Naive thymus-derived CD8-positive, alpha-beta T cell (primary cell): ENCODE results near the gene IGSF22. TPM values are rescaled to one million over a fixed set of nuclear protein-coding genes. Genes with fewer than 3 reads are reported as not detected.

ENCODE experiments used
- ATAC-seq, 2 donors: fragments of 150-1000 bp; cut with Tn5 transposase in 1 of 2; sonication (Bioruptor Pico), chemical (Tn5 transposase) in 1 of 2; 1 replicate in 1 of 2; 2 replicates in 1 of 2; pipeline ENCODE4 v1.10.0; 2021; ENCODE audit warnings: mild to moderate bottlenecking in 2 of 2, moderate library complexity in 2 of 2
- POLR2A ChIA-PET: fragments of 350-600 bp; sonication (Branson Sonifier 250); formaldehyde crosslinking; loops from one replicate; lab custom pipeline; 2021; ENCODE audit warnings: antibody characterized with exemption; lab: Charles Lee
- DNase-seq, 10 donors: peaks; one replicate each; pipeline versions ENCODE4 v3.0.0 to v3.0.0-alpha.2; 2020 to 2022
- H3K27ac Mint-ChIP-seq, 10 donors: one replicate each; pipeline ENCODE4 v1.8.0; 2020 to 2022; ENCODE audit warnings: mild to moderate bottlenecking in 10 of 10, mixed read lengths in 10 of 10, moderate library complexity in 4 of 10, inconsistent platforms in 1 of 10
- H3K27me3 Mint-ChIP-seq, 5 donors: one replicate each; pipeline ENCODE4 v1.8.0; 2021 to 2022; ENCODE audit warnings: mixed read lengths in 5 of 5
- H3K36me3 Mint-ChIP-seq, 3 donors: one replicate each; pipeline ENCODE4 v1.8.0; 2020 to 2022; ENCODE audit warnings: mixed read lengths in 3 of 3, mild to moderate bottlenecking in 2 of 3, inconsistent platforms in 1 of 3
- H3K4me1 Mint-ChIP-seq, 4 donors: one replicate each; pipeline ENCODE4 v1.8.0; 2021 to 2022; ENCODE audit warnings: mixed read lengths in 4 of 4
- H3K4me3 Mint-ChIP-seq, 10 donors: one replicate each; pipeline ENCODE4 v1.8.0; 2020 to 2022; ENCODE audit warnings: mild to moderate bottlenecking in 10 of 10, mixed read lengths in 10 of 10, moderate library complexity in 6 of 10, inconsistent platforms in 1 of 10
- H3K9me3 Mint-ChIP-seq, 9 donors: one replicate each; pipeline ENCODE4 v1.8.0; 2020 to 2022; ENCODE audit warnings: mixed read lengths in 9 of 9, mild to moderate bottlenecking in 3 of 9, inconsistent platforms in 1 of 9, moderate library complexity in 1 of 9
- polyA plus RNA-seq, 3 donors: library from polyadenylated mRNA; unstranded; fragments of 300-500 nt; fragmentation: Illumina TruSeq; gene quantifications; one replicate each; pipeline ENCODE4 v1.2.3, GENCODE V29; 2021
- total RNA-seq, 8 experiments: library from RNA in 2 of 8; stranded (reverse) in 2 of 8; gene quantifications; one replicate each; pipeline ENCODE4 v1.2.3 and lab custom pipeline; 2021 to 2026

IGSF22 gene
- total and polyA plus RNA-seq, 5 experiments from 2014 or later = 2.3 to 5.4 (median 4.6) TPM

GRCh38 chr11:18705651-18706281, 20.2 kb downstream of the IGSF22 start:
- DNase-seq = peak in 6 of 10 donors; percentile 10 to 40 (median 30)
- no peaks in the 10 kb centered on the region for H3K36me3 Mint-ChIP-seq
- no peaks in the 10 kb centered on the region for H3K9me3 Mint-ChIP-seq
- peaks cover 0 to 1% (median 0%) of the 10 kb centered on the region in 5 donors for H3K27me3 Mint-ChIP-seq
- peaks cover 18 to 28% (median 26%) of the 10 kb centered on the region in 4 donors for H3K4me1 Mint-ChIP-seq
- peak overlapping the region; percentile 74 to 100 (median 91) for H3K4me3 Mint-ChIP-seq
- ATAC-seq = peak; percentile 42 to 71
- POLR2A ChIA-PET = interaction anchor here (0.6 to 3.0 kb wide), 6 partner anchors 16 to 179 kb away, joined by 4 to 20 read pairs (median 8); partner anchors contain the start of genes SPTY2D1 and TSG101
- H3K27ac Mint-ChIP-seq = peak overlapping the region; percentile 12 to 98 (median 82)

DNA sequence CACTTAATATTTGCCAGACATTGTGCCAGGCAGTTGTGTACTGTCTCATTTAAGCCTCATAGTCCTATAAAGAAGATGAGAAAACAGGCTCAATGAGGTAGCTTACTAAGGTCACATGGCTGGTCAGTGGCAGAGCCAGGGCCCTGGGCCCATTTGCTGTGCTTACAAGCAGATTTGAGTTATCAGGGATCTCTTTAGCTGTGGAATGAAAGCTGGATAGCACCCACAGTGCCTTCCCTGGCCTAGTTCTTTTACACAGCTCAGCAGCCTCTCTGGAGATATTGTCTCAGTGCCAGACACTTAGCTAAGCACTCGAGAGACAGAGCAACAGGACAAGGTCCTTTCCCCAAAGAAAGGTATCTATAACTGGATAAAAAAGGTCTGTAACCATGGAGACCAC, 21.3 kb downstream of the IGSF22 start:
- H3K4me1 Mint-ChIP-seq = peaks cover 23 to 35% (median 33%) of the 10 kb centered on the region in 4 donors
- no peaks in the 10 kb centered on the region for H3K36me3 Mint-ChIP-seq
- no peak for DNase-seq
- POLR2A ChIA-PET = interaction anchor here (1.2 to 3.0 kb wide), 3 partner anchors 32 to 178 kb away, joined by 3 to 16 read pairs (median 10); partner anchors contain the start of genes SPTY2D1 and TSG101
- H3K9me3 Mint-ChIP-seq = no peaks in the 10 kb centered on the region
- H3K4me3 Mint-ChIP-seq = peak overlapping the region in 9 of 10 donors; percentile 55 to 100 (median 86)
- ATAC-seq = no peak
- no peaks in the 10 kb centered on the region for H3K27me3 Mint-ChIP-seq
- peak overlapping the region in 6 of 10 donors; percentile 45 to 85 (median 78) for H3K27ac Mint-ChIP-seq

DNA sequence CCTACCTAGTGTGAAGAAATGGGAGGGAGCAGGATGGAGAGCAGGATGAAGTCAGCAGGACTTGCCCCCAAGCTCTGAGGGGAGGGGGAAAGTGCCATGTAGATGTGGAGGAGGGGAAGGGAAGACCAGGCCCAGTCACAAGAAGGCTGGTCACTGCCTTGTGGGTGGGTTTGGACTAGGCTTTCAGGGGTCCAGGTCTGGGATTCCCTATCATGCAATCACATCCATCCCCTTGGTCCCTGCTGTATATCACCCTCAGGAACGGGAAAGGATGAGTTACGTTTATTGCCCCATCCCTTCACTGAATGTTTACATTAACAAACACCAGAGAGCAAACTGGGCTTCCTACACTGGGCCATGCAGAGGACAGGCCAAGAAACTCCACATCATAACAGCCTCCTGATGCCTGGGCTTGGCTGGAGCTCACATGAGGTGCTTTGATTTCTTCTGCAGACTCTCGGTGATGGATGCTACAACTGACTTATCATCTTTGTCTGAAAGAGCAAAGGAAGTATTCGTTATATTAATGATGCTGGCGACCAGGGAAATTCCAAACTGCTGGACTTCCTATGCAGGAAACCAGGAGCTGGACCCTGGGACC, 21.8 kb downstream of the IGSF22 start:
- H3K9me3 Mint-ChIP-seq = no peaks in the 10 kb centered on the region
- no peaks in the 10 kb centered on the region for H3K27me3 Mint-ChIP-seq
- peak overlapping the region in 3 of 10 donors; percentile 34 to 81 (median 45) for H3K27ac Mint-ChIP-seq
- H3K4me1 Mint-ChIP-seq = peaks cover 23 to 40% (median 38%) of the 10 kb centered on the region in 4 donors
- no peaks in the 10 kb centered on the region for H3K36me3 Mint-ChIP-seq
- DNase-seq = no peak
- ATAC-seq = no peak
- H3K4me3 Mint-ChIP-seq = peak overlapping the region in 4 of 10 donors; percentile 19 to 89 (median 68)
- POLR2A ChIA-PET = interaction anchor here (1.2 kb wide), 1 partner anchor 70 kb away, joined by 3 read pairs; the partner anchor contains the start of gene SPTY2D1

DNA sequence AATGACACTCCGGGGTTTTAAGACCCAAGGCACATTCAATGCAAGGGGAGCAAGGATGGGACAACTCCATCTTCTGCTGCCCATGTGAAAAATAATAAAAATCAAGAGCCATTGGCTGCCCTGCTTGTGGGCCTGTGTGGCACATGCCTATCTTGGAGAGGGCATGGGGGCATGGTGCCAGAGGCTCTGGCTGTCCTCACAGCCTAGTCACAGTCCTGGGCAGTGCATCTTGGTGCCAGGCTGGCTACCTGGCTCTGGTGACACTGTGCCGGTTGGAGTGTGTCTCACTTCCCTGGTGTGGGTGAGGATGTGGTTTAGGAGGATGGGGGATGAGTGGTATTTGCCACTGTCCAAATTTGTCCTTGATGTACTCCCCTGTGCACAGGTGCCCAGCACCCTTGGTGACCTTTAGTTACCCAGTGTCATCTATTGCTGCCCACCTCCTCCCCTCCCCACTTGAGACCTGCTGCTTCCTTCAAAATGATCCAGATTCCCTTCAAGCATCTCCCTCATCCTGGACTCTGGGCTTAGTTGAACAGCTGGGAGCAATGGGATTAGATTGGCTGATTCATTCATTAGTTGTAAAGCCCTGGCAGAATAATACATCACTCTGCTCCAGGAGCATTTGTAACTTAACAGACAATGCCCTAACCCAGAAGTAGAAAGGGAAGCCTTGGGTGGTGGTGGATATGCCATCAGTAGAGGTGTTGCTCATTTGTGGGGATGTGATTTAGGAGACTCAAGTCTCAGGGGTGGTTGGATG, 22.8 kb downstream of the IGSF22 start:
- H3K9me3 Mint-ChIP-seq = no peaks in the 10 kb centered on the region
- DNase-seq (no peak), ATAC-seq (no peak)
- POLR2A ChIA-PET = interaction anchor here (1.2 kb wide), 1 partner anchor 69 kb away, joined by 3 read pairs; the partner anchor contains the start of gene SPTY2D1
- no peak overlapping the region for H3K27ac Mint-ChIP-seq
- H3K27me3 Mint-ChIP-seq = no peaks in the 10 kb centered on the region
- no peaks in the 10 kb centered on the region for H3K36me3 Mint-ChIP-seq
- H3K4me3 Mint-ChIP-seq = peak overlapping the region in 1 of 10 donors; percentile 8
- peaks cover 25 to 44% (median 40%) of the 10 kb centered on the region in 4 donors for H3K4me1 Mint-ChIP-seq

DNA sequence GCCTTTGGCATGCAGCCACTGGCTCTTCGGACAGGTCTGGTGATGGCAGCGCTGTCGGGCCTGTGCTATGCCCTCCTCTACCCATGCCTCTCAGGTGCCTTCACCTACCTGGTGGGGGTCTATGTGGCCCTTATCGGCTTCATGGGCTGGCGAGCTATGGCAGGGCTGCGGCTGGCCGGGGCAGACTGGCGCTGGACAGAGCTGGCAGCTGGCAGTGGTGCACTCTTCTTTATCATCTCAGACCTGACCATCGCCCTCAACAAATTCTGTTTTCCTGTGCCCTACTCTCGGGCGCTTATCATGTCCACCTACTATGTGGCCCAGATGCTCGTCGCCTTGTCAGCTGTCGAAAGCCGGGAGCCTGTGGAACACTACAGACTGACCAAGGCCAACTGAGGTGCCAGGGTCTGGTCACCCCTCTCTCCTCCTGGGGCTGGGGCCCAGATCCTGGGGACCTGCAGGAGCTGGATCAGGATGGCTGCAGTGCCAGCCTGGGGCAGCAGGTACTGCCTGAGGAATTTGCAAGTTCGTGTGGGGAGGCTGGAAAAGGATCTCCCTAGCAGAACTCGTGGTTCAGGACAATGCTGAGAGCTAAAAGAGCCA, 24.3 kb downstream of the IGSF22 start:
- no peaks in the 10 kb centered on the region for H3K27me3 Mint-ChIP-seq
- POLR2A ChIA-PET = interaction anchor here (0.9 to 1.1 kb wide), 2 partner anchors 68 to 175 kb away, joined by 4 read pairs; partner anchors contain the start of genes SPTY2D1 and TSG101
- ATAC-seq (no peak), DNase-seq (no peak)
- H3K27ac Mint-ChIP-seq = peak overlapping the region in 3 of 10 donors; percentile 7 to 66 (median 48)
- peak overlapping the region in 2 of 10 donors; percentile 36 to 55 for H3K4me3 Mint-ChIP-seq
- H3K9me3 Mint-ChIP-seq = no peaks in the 10 kb centered on the region
- no peaks in the 10 kb centered on the region for H3K36me3 Mint-ChIP-seq
- H3K4me1 Mint-ChIP-seq = peaks cover 26 to 46% (median 40%) of the 10 kb centered on the region in 4 donors

DNA sequence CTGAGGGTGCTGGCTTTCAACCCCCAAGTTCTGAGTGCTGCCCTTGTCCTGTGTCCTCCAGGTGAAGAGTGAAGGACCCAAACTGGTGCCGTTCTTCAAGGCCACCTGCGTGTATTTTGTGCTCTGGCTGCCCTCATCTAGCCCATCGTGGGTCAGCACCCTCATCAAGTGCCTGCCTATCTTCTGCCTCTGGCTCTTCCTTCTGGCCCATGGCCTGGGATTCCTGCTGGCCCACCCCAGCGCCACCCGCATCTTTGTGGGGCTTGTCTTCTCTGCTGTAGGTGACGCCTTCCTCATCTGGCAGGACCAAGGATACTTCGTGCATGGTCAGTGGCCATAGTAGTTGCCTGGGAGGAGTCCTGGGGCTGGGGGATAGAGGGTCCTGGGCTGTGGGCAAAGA, 25.1 kb downstream of the IGSF22 start:
- H3K27ac Mint-ChIP-seq = peak overlapping the region in 5 of 10 donors; percentile 40 to 80 (median 48)
- POLR2A ChIA-PET = no interaction called here
- peaks cover 20 to 39% (median 35%) of the 10 kb centered on the region in 4 donors for H3K4me1 Mint-ChIP-seq

DNA sequence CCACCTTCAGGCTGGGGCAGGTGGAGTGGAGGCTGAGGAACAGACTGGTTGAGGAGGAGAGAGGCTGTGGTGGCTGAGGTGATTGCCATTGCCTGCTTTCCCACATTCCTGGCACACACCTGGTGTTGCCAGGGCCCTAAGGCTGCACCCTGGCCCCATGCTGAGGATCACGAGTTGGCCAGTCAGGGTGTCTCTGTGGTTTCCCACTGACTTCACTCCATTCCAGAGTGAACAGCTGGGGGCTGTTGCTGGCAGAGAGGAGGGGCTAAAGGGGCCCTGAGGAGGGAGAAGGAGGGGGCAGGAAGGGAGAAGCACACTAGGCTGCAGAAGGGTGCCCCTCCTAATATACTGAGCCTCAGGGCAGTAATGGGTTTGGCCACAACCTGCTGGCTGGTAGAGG, 25.6 kb downstream of the IGSF22 start:
- POLR2A ChIA-PET = interaction anchor here (1.2 kb wide), 2 partner anchors 28 to 65 kb away, joined by 3 to 7 read pairs; no protein-coding TSS in a partner anchor
- DNase-seq = no peak
- Mint-ChIP-seq H3K4me1 (peaks cover 19 to 36% (median 30%) of the 10 kb centered on the region in 4 donors), H3K27ac (peak overlapping the region in 7 of 10 donors; percentile 36 to 90 (median 76)), H3K27me3 (no peaks in the 10 kb centered on the region), H3K36me3 (no peaks in the 10 kb centered on the region), H3K4me3 (peak overlapping the region; percentile 40 to 90 (median 83)), H3K9me3 (no peaks in the 10 kb centered on the region)
- ATAC-seq = no peak

More for the DNA sequence above, 25.1 kb downstream of the IGSF22 start:
- ATAC-seq = no peak
- no peaks in the 10 kb centered on the region for H3K27me3 Mint-ChIP-seq
- no peak for DNase-seq
- no peaks in the 10 kb centered on the region for H3K9me3 Mint-ChIP-seq
- H3K36me3 Mint-ChIP-seq = no peaks in the 10 kb centered on the region
- H3K4me3 Mint-ChIP-seq = peak overlapping the region in 6 of 10 donors; percentile 38 to 73 (median 56)

DNA sequence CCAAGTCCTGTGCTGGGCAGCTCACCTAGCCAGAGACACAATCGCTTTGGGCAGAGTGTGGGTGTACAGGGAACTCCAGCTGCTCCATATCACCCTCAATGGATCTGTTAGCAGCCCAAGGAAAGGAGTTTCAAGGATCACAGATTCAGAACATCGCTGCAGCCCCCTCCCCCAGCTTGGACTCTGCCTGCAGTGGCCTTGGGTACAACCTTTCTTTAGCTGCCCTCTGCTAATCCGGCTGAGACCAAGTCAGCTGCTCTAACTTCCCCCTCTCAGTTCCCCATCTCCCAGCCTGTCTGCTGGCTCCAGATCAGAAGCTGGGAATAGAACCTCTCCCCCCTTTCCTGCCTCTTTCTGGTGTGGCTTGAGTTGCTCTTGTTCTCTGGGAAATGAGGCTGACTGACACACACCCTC, 26.1 kb downstream of the IGSF22 start:
- POLR2A ChIA-PET = interaction anchor here (1.2 kb wide), 2 partner anchors 27 to 64 kb away, joined by 3 to 7 read pairs; no protein-coding TSS in a partner anchor
- H3K4me1 Mint-ChIP-seq = peaks cover 15 to 31% (median 25%) of the 10 kb centered on the region in 4 donors
- H3K9me3 Mint-ChIP-seq = no peaks in the 10 kb centered on the region
- ATAC-seq (no peak), DNase-seq (no peak)
- H3K27ac Mint-ChIP-seq = peak overlapping the region; percentile 44 to 93 (median 83)
- no peaks in the 10 kb centered on the region for H3K27me3 Mint-ChIP-seq
- peak overlapping the region; percentile 70 to 90 (median 83) for H3K4me3 Mint-ChIP-seq
- H3K36me3 Mint-ChIP-seq = no peaks in the 10 kb centered on the region

DNA sequence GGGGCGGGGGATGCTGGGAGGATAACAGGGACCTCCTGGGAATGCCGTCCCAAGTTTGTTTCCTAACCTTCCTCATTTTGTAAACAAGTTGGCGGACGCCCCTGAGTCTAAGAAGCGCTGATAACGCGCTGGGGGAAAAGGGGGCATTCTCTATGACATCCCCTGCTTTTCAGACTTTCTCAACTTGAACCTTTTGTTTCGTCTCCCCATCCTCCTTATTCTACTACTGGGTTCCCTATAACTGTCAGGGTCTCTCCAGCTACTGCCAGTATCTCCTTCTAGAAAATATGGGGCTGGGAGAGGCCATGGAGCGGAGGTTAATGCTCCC, 26.8 kb downstream of the IGSF22 start:
- no peak for ATAC-seq
- Mint-ChIP-seq H3K27me3 (no peaks in the 10 kb centered on the region), H3K36me3 (no peaks in the 10 kb centered on the region), H3K4me3 (peak overlapping the region; percentile 70 to 90 (median 82)), H3K9me3 (no peaks in the 10 kb centered on the region), H3K27ac (peak overlapping the region; percentile 44 to 93 (median 86)), H3K4me1 (peaks cover 15 to 25% (median 21%) of the 10 kb centered on the region in 4 donors)
- DNase-seq = no peak
- POLR2A ChIA-PET = interaction anchor here (1.2 to 2.4 kb wide), 4 partner anchors 22 to 65 kb away, joined by 3 to 14 read pairs (median 8); partner anchors contain the start of gene SPTY2D1

DNA sequence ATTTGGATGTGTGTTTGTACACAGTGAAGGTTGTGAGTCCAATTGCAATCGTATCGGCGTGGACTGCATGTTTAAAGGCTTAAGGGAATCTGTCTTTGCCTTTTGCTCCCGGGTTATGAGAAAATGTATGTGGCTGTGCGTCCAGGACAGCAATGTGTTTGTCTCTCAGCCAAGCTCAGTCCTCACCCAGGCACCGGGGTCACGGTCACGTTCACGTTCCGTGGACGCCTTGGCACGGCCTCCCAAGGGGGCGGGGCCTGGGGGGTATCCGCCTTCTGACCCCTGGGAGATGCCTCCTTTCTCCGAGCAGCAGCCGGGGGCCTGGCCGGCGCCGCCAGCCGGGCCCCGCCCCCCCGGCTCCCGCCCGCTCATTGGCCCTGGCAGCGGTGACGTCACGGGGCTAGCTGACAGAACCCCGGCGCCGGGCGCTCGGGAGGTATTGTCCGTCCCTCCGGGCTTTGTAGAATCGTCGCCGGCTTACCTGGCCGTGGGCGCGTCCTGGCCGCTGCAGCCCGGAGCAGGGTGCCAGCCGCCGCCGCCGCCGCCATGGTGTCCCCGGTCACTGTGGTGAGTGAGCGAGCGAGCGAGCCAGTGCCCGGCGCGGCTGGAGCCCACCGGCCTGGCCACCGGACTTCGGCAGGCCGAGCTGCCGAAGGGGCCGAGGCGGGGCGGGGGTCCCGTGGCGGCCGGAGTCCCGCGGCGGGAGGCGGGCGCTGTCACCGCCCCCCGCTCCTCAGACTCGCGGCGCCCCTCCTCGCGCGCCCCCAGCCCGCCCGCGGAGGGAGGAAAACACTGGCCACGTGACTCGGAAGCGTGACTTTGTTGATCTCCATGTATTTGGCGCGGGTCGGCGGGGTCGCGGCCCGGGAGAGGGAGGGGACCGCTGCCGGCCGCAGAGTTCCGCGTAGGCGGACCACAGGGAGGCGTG, 27.4 kb downstream of the IGSF22 start, which contains the start of gene TMEM86A:
TSS of gene TMEM86A (plus strand) at position 439 of the 928 bp plus-strand sequence. CDS start at position 547, 108 bp downstream.
- Mint-ChIP-seq H3K27me3 (no peaks in the 10 kb centered on the region), H3K9me3 (no peaks in the 10 kb centered on the region)
- ATAC-seq = peak; percentile 91 to 93

More for the DNA sequence above, 27.4 kb downstream of the IGSF22 start, which contains the start of gene TMEM86A:
- no peaks in the 10 kb centered on the region for H3K36me3 Mint-ChIP-seq
- H3K4me3 Mint-ChIP-seq = peak within 1 kb of the TSS; percentile 70 to 90 (median 83)
- DNase-seq = peak; percentile 86 to 94 (median 88)
- H3K4me1 Mint-ChIP-seq = peaks cover 15 to 24% (median 21%) of the 10 kb centered on the region in 4 donors
- POLR2A ChIA-PET = interaction anchor here (1.0 to 2.4 kb wide), 5 partner anchors 21 to 172 kb away, joined by 5 to 14 read pairs (median 9); partner anchors contain the start of genes SPTY2D1 and TSG101
- H3K27ac Mint-ChIP-seq = peak within 1 kb of the TSS; percentile 44 to 93 (median 90)
